ENCODE results near the gene FLNA. TPM values are rescaled to one million over a fixed set of nuclear protein-coding genes. Genes with fewer than 3 reads are reported as not detected.

FLNA gene
- total RNA-seq, 1 donor = 3,431 TPM

GRCh38 chrX:154308108-154308946 lies 66.1 kb downstream of the FLNA start:
- Histone ChIP-seq H3K9me3 (ENCODE audit: low read depth, low read length) (no peaks in the 10 kb centered on the region), H3K27ac (ENCODE audit: low read depth, low read length) (no peak overlapping the region), H3K4me3 (ENCODE audit: insufficient read depth, low read length) (no peak overlapping the region), H2AFZ (ENCODE audit: low read length) (no peak overlapping the region), H3K4me1 (ENCODE audit: insufficient read depth, low read length) (no peaks in the 10 kb centered on the region), H4K20me1 (ENCODE audit: insufficient read depth, low read length) (no peaks in the 10 kb centered on the region), H3K4me2 (ENCODE audit: insufficient read depth, low read length) (no peak overlapping the region), H3K36me3 (ENCODE audit: insufficient read depth, low read length) (no peaks in the 10 kb centered on the region), H3K79me2 (ENCODE audit: insufficient read depth, low read length) (no peaks in the 10 kb centered on the region), H3K27me3 (ENCODE audit: insufficient read depth, low read length) (peaks cover 16% of the 10 kb centered on the region)
- peak; percentile 87 for DNase-seq (ENCODE audit: insufficient read length, low spot score, missing footprints)
- TF ChIP-seq CTCF (IDR thresholded peaks at IDR 0.05; ENCODE audit: extremely low read depth, low read depth, low read length) = peak; percentile 76

- H3K36me3 ChIP-seq (ENCODE audit: insufficient read depth, low read length) = no peaks in the 10 kb centered on the region
- H4K20me1 ChIP-seq (ENCODE audit: insufficient read depth, low read length) = no peaks in the 10 kb centered on the region
- no peak for TF ChIP-seq CTCF (IDR thresholded peaks at IDR 0.05; ENCODE audit: extremely low read depth, low read depth, low read length)
- no peaks in the 10 kb centered on the region for H3K79me2 ChIP-seq (ENCODE audit: insufficient read depth, low read length)
- peaks cover 6% of the 10 kb centered on the region for H3K27me3 ChIP-seq (ENCODE audit: insufficient read depth, low read length)
- H3K4me3 ChIP-seq (ENCODE audit: insufficient read depth, low read length) = no peak overlapping the region
- H3K4me2 ChIP-seq (ENCODE audit: insufficient read depth, low read length) = no peak overlapping the region
- H2AFZ ChIP-seq (ENCODE audit: low read length) = no peak overlapping the region
- no peaks in the 10 kb centered on the region for H3K4me1 ChIP-seq (ENCODE audit: insufficient read depth, low read length)
- H3K27ac ChIP-seq (ENCODE audit: low read depth, low read length) = no peak overlapping the region
- DNase-seq (ENCODE audit: insufficient read length, low spot score, missing footprints) = peak; percentile 72
- H3K9me3 ChIP-seq (ENCODE audit: low read depth, low read length) = no peaks in the 10 kb centered on the region
Measured at GRCh38 chrX:154307202-154307601, 67.2 kb downstream of the FLNA start.

- Histone ChIP-seq H3K4me1 (ENCODE audit: insufficient read depth, low read length) (no peaks in the 10 kb centered on the region), H3K4me2 (ENCODE audit: insufficient read depth, low read length) (no peak overlapping the region), H2AFZ (ENCODE audit: low read length) (no peak overlapping the region), H3K9me3 (ENCODE audit: low read depth, low read length) (no peaks in the 10 kb centered on the region), H3K27me3 (ENCODE audit: insufficient read depth, low read length) (peaks cover 5% of the 10 kb centered on the region), H3K27ac (ENCODE audit: low read depth, low read length) (no peak overlapping the region), H3K4me3 (ENCODE audit: insufficient read depth, low read length) (no peak overlapping the region), H3K79me2 (ENCODE audit: insufficient read depth, low read length) (no peaks in the 10 kb centered on the region), H3K36me3 (ENCODE audit: insufficient read depth, low read length) (no peaks in the 10 kb centered on the region), H4K20me1 (ENCODE audit: insufficient read depth, low read length) (no peaks in the 10 kb centered on the region)
- TF ChIP-seq CTCF (IDR thresholded peaks at IDR 0.05; ENCODE audit: extremely low read depth, low read depth, low read length) = no peak
- no peak for DNase-seq (ENCODE audit: insufficient read length, low spot score, missing footprints)
Measured at GRCh38 chrX:154305541-154306205, 68.8 kb downstream of the FLNA start.

- no peak for TF ChIP-seq CTCF (IDR thresholded peaks at IDR 0.05; ENCODE audit: extremely low read depth, low read depth, low read length)
- no peaks in the 10 kb centered on the region for H3K36me3 ChIP-seq (ENCODE audit: insufficient read depth, low read length)
- peaks cover 5% of the 10 kb centered on the region for H3K27me3 ChIP-seq (ENCODE audit: insufficient read depth, low read length)
- no peaks in the 10 kb centered on the region for H4K20me1 ChIP-seq (ENCODE audit: insufficient read depth, low read length)
- H3K27ac ChIP-seq (ENCODE audit: low read depth, low read length) = no peak overlapping the region
- no peak overlapping the region for H2AFZ ChIP-seq (ENCODE audit: low read length)
- H3K79me2 ChIP-seq (ENCODE audit: insufficient read depth, low read length) = no peaks in the 10 kb centered on the region
- no peaks in the 10 kb centered on the region for H3K4me1 ChIP-seq (ENCODE audit: insufficient read depth, low read length)
- no peak overlapping the region for H3K4me2 ChIP-seq (ENCODE audit: insufficient read depth, low read length)
- DNase-seq (ENCODE audit: insufficient read length, low spot score, missing footprints) = no peak
- H3K4me3 ChIP-seq (ENCODE audit: insufficient read depth, low read length) = no peak overlapping the region
- no peaks in the 10 kb centered on the region for H3K9me3 ChIP-seq (ENCODE audit: low read depth, low read length)
Measured at GRCh38 chrX:154304846-154305245, 69.6 kb downstream of the FLNA start.

Data from osteoblast (primary cell).